Trophoblast cell (in vitro differentiated cells and primary cell): ENCODE data around the gene MARK1.

Source experiments
- DNase-seq, 2 donors: peaks; one replicate each; pipeline ENCODE4 v3.0.0-alpha.2; 2016
- H2AFZ ChIP-seq: 2 replicates; pipeline ENCODE4 v1.6.1; 2013; ENCODE audit warnings: low read length, moderate library complexity, mild to moderate bottlenecking; ENCODE audit not compliant: insufficient read depth, poor library complexity
- H2AK5ac ChIP-seq: 2 replicates; pipeline ENCODE4 v1.6.1; 2013; ENCODE audit warnings: mild to moderate bottlenecking, low read length
- H2BK120ac ChIP-seq: 2 replicates; pipeline ENCODE4 v1.6.1; 2013; ENCODE audit warnings: low read length, mild to moderate bottlenecking, moderate library complexity; ENCODE audit not compliant: insufficient read depth, poor library complexity
- H2BK12ac ChIP-seq: 2 replicates; pipeline ENCODE4 v1.6.1; 2013; ENCODE audit warnings: mild to moderate bottlenecking, low read length, moderate library complexity
- H2BK5ac ChIP-seq: 2 replicates; pipeline ENCODE4 v1.6.1; 2013; ENCODE audit warnings: low read length, low read depth, moderate library complexity, mild to moderate bottlenecking; ENCODE audit not compliant: poor library complexity
- H3K14ac ChIP-seq: 2 replicates; pipeline ENCODE4 v1.6.1; 2013; ENCODE audit warnings: mild to moderate bottlenecking, low read length
- H3K18ac ChIP-seq: 2 replicates; pipeline ENCODE4 v1.6.1; 2013; ENCODE audit warnings: mild to moderate bottlenecking, low read length
- H3K23ac ChIP-seq: 2 replicates; pipeline ENCODE4 v1.6.1; 2013; ENCODE audit warnings: low read length
- H3K27ac ChIP-seq: 2 replicates; pipeline ENCODE4 v1.5.1; 2013; ENCODE audit warnings: low read depth, mild to moderate bottlenecking, inconsistent platforms, low read length, moderate library complexity
- H3K27me3 ChIP-seq: 2 replicates; pipeline ENCODE4 v1.6.1; 2013; ENCODE audit warnings: inconsistent platforms, mild to moderate bottlenecking, low read length, moderate library complexity; ENCODE audit not compliant: insufficient read depth
- H3K36me3 ChIP-seq, 2 experiments: 1 replicate in 1 of 2; 2 replicates in 1 of 2; pipeline ENCODE4 v1.6.1; 2013; ENCODE audit warnings: low read length in 2 of 2, mild to moderate bottlenecking in 2 of 2, moderate library complexity in 1 of 2; ENCODE audit not compliant: insufficient read depth in 2 of 2, control insufficient read depth in 1 of 2
- H3K4ac ChIP-seq: 2 replicates; pipeline ENCODE4 v1.6.1; 2013; ENCODE audit warnings: low read depth, mild to moderate bottlenecking, low read length, moderate library complexity
- H3K4me1 ChIP-seq, 2 experiments: 1 replicate in 1 of 2; 2 replicates in 1 of 2; pipeline ENCODE4 v1.6.1; 2013; ENCODE audit warnings: low read length in 2 of 2, mild to moderate bottlenecking in 2 of 2, moderate library complexity in 1 of 2; ENCODE audit not compliant: insufficient read depth in 2 of 2, control insufficient read depth in 1 of 2
- H3K4me2 ChIP-seq: 2 replicates; pipeline ENCODE4 v1.6.1; 2013; ENCODE audit warnings: inconsistent platforms, mild to moderate bottlenecking, low read length, moderate library complexity
- H3K4me3 ChIP-seq: 2 replicates; pipeline ENCODE4 v1.5.1; 2013; ENCODE audit warnings: mild to moderate bottlenecking, low read depth, low read length, inconsistent platforms
- H3K79me1 ChIP-seq: one replicate; pipeline ENCODE4 v1.6.1; 2013; ENCODE audit warnings: low read length
- H3K79me2 ChIP-seq: 2 replicates; pipeline ENCODE4 v1.6.1; 2013; ENCODE audit warnings: low read length, mild to moderate bottlenecking; ENCODE audit not compliant: control insufficient read depth, insufficient read depth, poor library complexity
- H3K9ac ChIP-seq: 2 replicates; pipeline ENCODE4 v1.6.1; 2013; ENCODE audit warnings: mild to moderate bottlenecking, low read length
- H3K9me3 ChIP-seq: 2 replicates; pipeline ENCODE4 v1.6.1; 2013; ENCODE audit warnings: low read depth, mild to moderate bottlenecking, control low read depth, inconsistent platforms, low read length; ENCODE audit not compliant: insufficient read depth
- H4K12ac ChIP-seq: 2 replicates; pipeline ENCODE4 v1.6.1; 2013; ENCODE audit warnings: low read depth, mild to moderate bottlenecking, low read length, moderate library complexity
- H4K8ac ChIP-seq: 2 replicates; pipeline ENCODE4 v1.6.1; 2013; ENCODE audit warnings: low read depth, mild to moderate bottlenecking, low read length, moderate library complexity
- H4K91ac ChIP-seq: one replicate; pipeline ENCODE4 v1.6.1; 2013; ENCODE audit warnings: low read depth, mild to moderate bottlenecking, low read length, moderate library complexity
- WGBS: extraction: QIAGEN DNeasy Blood & Tissue Kit; methylation state at CpG from one replicate; pipeline ENCODE4 v1.1.7; 2013; ENCODE audit warnings: missing lambda C conversion rate; ENCODE audit not compliant: insufficient read length, insufficient coverage; ENCODE audit errors: extremely low coverage; 5-methylcytosine and 5-hydroxymethylcytosine counted together

The MARK1 gene

DNA sequence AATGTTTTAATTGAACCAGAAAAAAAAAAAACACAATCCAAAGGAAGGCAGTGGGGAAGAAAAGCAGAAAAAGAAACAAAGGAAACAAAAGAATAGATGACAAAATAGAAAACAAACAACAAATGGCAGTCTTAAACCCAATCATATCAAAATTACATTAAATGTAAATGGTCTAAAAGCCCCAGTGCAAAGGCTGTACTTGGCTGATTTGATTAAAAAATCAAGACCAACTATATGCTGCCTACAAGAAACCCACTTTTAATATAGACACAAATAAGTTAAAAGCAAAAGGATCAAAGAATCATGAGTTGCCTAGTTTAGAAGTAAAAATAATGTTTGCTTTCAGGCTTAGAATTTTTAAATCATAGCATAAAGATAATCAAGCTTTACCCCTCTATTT lies 142.4 kb downstream of the MARK1 start:
- Histone ChIP-seq H3K9ac (no peak overlapping the region), H3K14ac (no peak overlapping the region), H3K79me1 (no peaks in the 10 kb centered on the region), H3K9me3 (no peaks in the 10 kb centered on the region), H2BK120ac (no peak overlapping the region), H2AFZ (no peak overlapping the region), H3K4ac (no peak overlapping the region), H4K91ac (no peak overlapping the region), H3K23ac (no peak overlapping the region), H4K12ac (no peak overlapping the region), H2BK5ac (no peak overlapping the region), H3K27me3 (no peaks in the 10 kb centered on the region), H2BK12ac (no peak overlapping the region), H4K8ac (no peak overlapping the region), H3K4me1 (no peaks in the 10 kb centered on the region), H3K4me2 (no peak overlapping the region), H3K36me3 (no peaks in the 10 kb centered on the region), H3K4me3 (no peak overlapping the region), H3K79me2 (no peaks in the 10 kb centered on the region), H3K18ac (no peak overlapping the region), H2AK5ac (no peak overlapping the region), H3K27ac (no peak overlapping the region)
- no peak for DNase-seq

DNA sequence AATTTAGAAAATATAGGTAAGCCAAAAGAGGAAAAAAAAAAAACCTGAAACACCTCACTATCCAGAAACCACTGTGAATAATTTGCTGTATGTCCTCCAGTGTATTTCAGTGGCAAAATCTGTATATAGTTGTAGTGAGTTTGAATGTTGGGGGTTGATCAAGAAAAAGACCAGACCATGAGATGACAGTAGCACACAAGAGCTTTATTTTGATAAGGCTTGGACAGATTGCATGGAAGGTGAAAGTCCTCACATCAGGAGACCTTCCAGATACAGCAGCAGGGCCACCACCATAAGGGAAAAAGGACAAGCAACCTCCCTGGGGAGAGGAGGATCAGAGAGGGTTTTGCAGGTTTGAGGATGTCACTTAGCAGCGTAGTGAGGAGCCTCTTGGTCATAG lies 146.0 kb downstream of the MARK1 start:
- DNase-seq, result no peak
- H2BK5ac ChIP-seq, result no peak overlapping the region
- H2BK120ac ChIP-seq, result no peak overlapping the region
- H3K14ac ChIP-seq, result no peak overlapping the region
- H3K18ac ChIP-seq, result no peak overlapping the region
- no peak overlapping the region for H2AFZ ChIP-seq
- H3K79me1 ChIP-seq, result no peaks in the 10 kb centered on the region
- no peak overlapping the region for H3K27ac ChIP-seq
- no peaks in the 10 kb centered on the region for H3K9me3 ChIP-seq
- no peak overlapping the region for H3K4ac ChIP-seq
- no peak overlapping the region for H4K91ac ChIP-seq
- no peaks in the 10 kb centered on the region for H3K79me2 ChIP-seq
- H2AK5ac ChIP-seq, result no peak overlapping the region
- H3K36me3 ChIP-seq, result no peaks in the 10 kb centered on the region
- no peak overlapping the region for H4K12ac ChIP-seq
- no peak overlapping the region for H4K8ac ChIP-seq
- no peak overlapping the region for H3K4me2 ChIP-seq
- no peak overlapping the region for H3K4me3 ChIP-seq
- no CpG with 5 or more reads among the region's 1 CpG for WGBS
- no peak overlapping the region for H3K23ac ChIP-seq
- H3K4me1 ChIP-seq, result no peaks in the 10 kb centered on the region
- H2BK12ac ChIP-seq, result no peak overlapping the region
- no peaks in the 10 kb centered on the region for H3K27me3 ChIP-seq
- H3K9ac ChIP-seq, result no peak overlapping the region

GRCh38 chr1:220677251-220677650 lies 149.3 kb downstream of the MARK1 start:
- no peaks in the 10 kb centered on the region for H3K9me3 ChIP-seq
- H3K4me1 ChIP-seq, result no peaks in the 10 kb centered on the region
- no peak overlapping the region for H3K23ac ChIP-seq
- H3K18ac ChIP-seq, result no peak overlapping the region
- H4K8ac ChIP-seq, result no peak overlapping the region
- H2BK12ac ChIP-seq, result no peak overlapping the region
- no peaks in the 10 kb centered on the region for H3K36me3 ChIP-seq
- no peaks in the 10 kb centered on the region for H3K79me1 ChIP-seq
- WGBS, result no CpG with 5 or more reads among the region's 2 CpGs
- H2BK5ac ChIP-seq, result no peak overlapping the region
- H3K4me3 ChIP-seq, result no peak overlapping the region
- no peak overlapping the region for H3K14ac ChIP-seq
- no peak overlapping the region for H2AFZ ChIP-seq
- H2BK120ac ChIP-seq, result no peak overlapping the region
- no peak overlapping the region for H4K12ac ChIP-seq
- H3K27me3 ChIP-seq, result no peaks in the 10 kb centered on the region
- H3K9ac ChIP-seq, result no peak overlapping the region
- no peak overlapping the region for H2AK5ac ChIP-seq
- no peak overlapping the region for H3K27ac ChIP-seq
- no peak for DNase-seq
- H3K4ac ChIP-seq, result no peak overlapping the region
- no peak overlapping the region for H3K4me2 ChIP-seq
- H4K91ac ChIP-seq, result no peak overlapping the region
- H3K79me2 ChIP-seq, result no peaks in the 10 kb centered on the region

- Histone ChIP-seq H2BK12ac (no peak overlapping the region), H4K91ac (no peak overlapping the region), H3K9ac (no peak overlapping the region), H2BK120ac (no peak overlapping the region), H4K12ac (no peak overlapping the region), H3K27ac (no peak overlapping the region), H3K4me3 (no peak overlapping the region), H3K27me3 (no peaks in the 10 kb centered on the region), H3K4ac (no peak overlapping the region), H3K4me2 (no peak overlapping the region), H2AK5ac (no peak overlapping the region), H3K79me1 (no peaks in the 10 kb centered on the region), H4K8ac (no peak overlapping the region), H2BK5ac (no peak overlapping the region), H3K36me3 (no peaks in the 10 kb centered on the region), H3K23ac (no peak overlapping the region), H2AFZ (no peak overlapping the region), H3K14ac (no peak overlapping the region), H3K18ac (no peak overlapping the region), H3K4me1 (no peaks in the 10 kb centered on the region), H3K79me2 (no peaks in the 10 kb centered on the region), H3K9me3 (peaks cover 1% of the 10 kb centered on the region)
- DNase-seq, result peak in 1 of 2 donors; percentile 76
- WGBS, result no CpG with 5 or more reads among the region's 7 CpGs
Measured at GRCh38 chr1:220680085-220680687, 152.2 kb downstream of the MARK1 start.
